Adrenal gland (tissue), 12 donors: ENCODE measurements around the gene MYO5B. TPM values are rescaled to one million over a fixed set of nuclear protein-coding genes. Genes with fewer than 3 reads are reported as not detected.

Source experiments
- DNase-seq, 7 donors: peaks; one replicate each; pipeline ENCODE4 v3.0.0-alpha.2; 2019 to 2020
- H3K27ac ChIP-seq, 5 donors: fragments of 200-600 bp; sonication (generic) in 4 of 5; 1 replicate in 3 of 5; 2 replicates in 2 of 5; pipeline versions ENCODE4 v1.5.1 to v1.8.0; 2016 to 2020; ENCODE audit warnings: mild to moderate bottlenecking in 1 of 5
- H3K27me3 ChIP-seq: fragments of 200-600 bp; 2 replicates; pipeline ENCODE4 v1.8.0; 2021
- H3K36me3 ChIP-seq, 2 donors: fragments of 200-600 bp; replicated peaks in 1 of 2; 1 replicate in 1 of 2; 2 replicates in 1 of 2; pipeline versions ENCODE4 v1.5.1 to v1.8.0; 2018 to 2022
- H3K4me1 ChIP-seq, 2 donors: fragments of 200-600 bp; replicated peaks in 1 of 2; 1 replicate in 1 of 2; 2 replicates in 1 of 2; pipeline versions ENCODE4 v1.5.1 to v1.8.0; 2018 to 2021
- H3K4me3 ChIP-seq, 4 donors: fragments of 200-600 bp; sonication (generic) in 3 of 4; one replicate each; pipeline ENCODE4 v1.5.1; 2016 to 2018
- H3K9me3 ChIP-seq, 3 donors: fragments of 200-600 bp; sonication (generic) in 1 of 3; replicated peaks in 1 of 3; 1 replicate in 2 of 3; 2 replicates in 1 of 3; pipeline versions ENCODE4 v1.5.1 to v1.8.0; 2016 to 2021
- POLR2A ChIP-seq, 2 donors: fragments of 450-650 bp; IDR thresholded peaks; one replicate each; pipeline ENCODE4 v1.6.1; 2017; ENCODE audit warnings: antibody characterized with exemption in 2 of 2, mild to moderate bottlenecking in 2 of 2, moderate library complexity in 1 of 2
- WGBS, 4 donors: extraction: QIAGEN DNeasy Blood & Tissue Kit in 2 of 4; methylation state at CpG; one replicate each; pipeline versions ENCODE4 v1.1.5 to v1.1.7; 2013 to 2017; 5-methylcytosine and 5-hydroxymethylcytosine counted together
- intact Hi-C, 2 donors: fragments of 100-400 bp; cut with DNase I; formaldehyde crosslinking; loops; one replicate each; pipeline versions ENCODE4 v1.14.1 to v1.15.0; 2022 to 2023
- polyA plus RNA-seq, 3 donors: library from polyadenylated mRNA; stranded (reverse); fragments of 200-250 nt in 2 of 3; fragments of 350-450 nt in 1 of 3; fragmentation: Illumina TruSeq in 1 of 3; extraction: RNeasy Lipid Tissue Mini Kit (QIAGEN cat#74804) in 1 of 3; gene quantifications; one replicate each; pipeline ENCODE4 v1.2.3, GENCODE V29; 2013 to 2014
- total RNA-seq, 9 donors: library from RNA; depleted of rRNA in 4 of 9; stranded (reverse); fragments of >200 nt in 4 of 9; fragments of 120-200 nt in 1 of 9; fragmentation: NEBNext Ultra II Directional in 1 of 9; extraction: Animal tissue kit (Norgen Biotek cat#: 25700) in 1 of 9; gene quantifications; one replicate each; pipeline versions ENCODE4 v1.1.0 to v1.2.4, GENCODE V29; 2013 to 2023
- TF ChIP-seq, protein P1 (sequence below), 6 experiments: fragments of 450-650 bp in 4 of 6; fragments of 200-600 bp in 2 of 6; sonication (generic) in 1 of 6; IDR thresholded peaks; 1 replicate in 5 of 6; 2 replicates in 1 of 6; pipeline versions ENCODE4 v1.5.1 to v1.8.0; 2016 to 2021; ENCODE audit warnings: antibody characterized with exemption in 6 of 6, mild to moderate bottlenecking in 2 of 6, moderate library complexity in 1 of 6
- donor health status: healthy with polysubstance abuse.
- donor health status: Bipolar disorder and iron deficiency.
- donor health status: DM: yes; HTN: yes; CAD: no.
- donor health status: DM: no; HTN: no; CAD: no.
- donor health status: DM: no; HTN: no; CAD: no.
- donor health status: DM: yes; HTN: yes; CAD: no.

The MYO5B gene
- total and polyA plus RNA-seq, 12 donors = 0.61 to 9.3 (median 2.9) TPM

DNA sequence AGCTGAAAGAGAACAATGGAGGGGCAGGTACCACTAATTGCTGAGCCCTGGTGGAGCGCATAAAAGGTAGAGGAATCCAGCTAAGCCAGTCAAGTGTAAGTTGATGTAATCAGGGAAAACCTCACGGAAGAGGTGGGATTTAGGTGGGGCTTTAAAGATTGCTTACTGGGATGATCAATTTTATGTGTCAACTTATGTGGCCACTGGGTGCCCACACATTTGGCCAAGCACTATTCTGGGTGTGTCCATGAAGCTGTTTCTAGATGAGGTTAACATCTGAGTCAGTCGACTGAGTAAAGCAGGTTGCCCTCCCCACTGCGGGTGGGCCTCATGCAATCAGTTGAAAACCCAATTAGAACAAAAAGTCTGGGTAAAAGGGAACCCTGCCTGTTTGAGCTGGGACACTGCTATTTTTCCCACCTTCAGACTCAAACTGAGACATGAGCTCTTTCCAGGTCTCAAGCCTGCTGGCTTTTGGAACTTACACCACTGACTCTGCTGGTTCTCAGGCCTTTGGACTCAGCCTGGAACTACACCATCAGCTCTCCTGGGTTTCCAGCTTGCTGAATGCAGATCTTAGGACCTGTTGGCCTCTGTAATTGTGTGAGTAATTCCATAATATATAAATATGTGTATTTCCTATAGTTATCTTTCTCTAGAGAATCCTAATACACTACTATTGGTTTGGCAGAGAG, 67.3 kb downstream of the MYO5B start:
- Histone ChIP-seq H3K9me3 (no peaks in the 10 kb centered on the region), H3K4me3 (no peak overlapping the region), H3K36me3 (no peaks in the 10 kb centered on the region), H3K27ac (no peak overlapping the region), H3K4me1 (no peaks in the 10 kb centered on the region), H3K27me3 (peaks cover 3% of the 10 kb centered on the region)
- TF ChIP-seq, protein P1, sequence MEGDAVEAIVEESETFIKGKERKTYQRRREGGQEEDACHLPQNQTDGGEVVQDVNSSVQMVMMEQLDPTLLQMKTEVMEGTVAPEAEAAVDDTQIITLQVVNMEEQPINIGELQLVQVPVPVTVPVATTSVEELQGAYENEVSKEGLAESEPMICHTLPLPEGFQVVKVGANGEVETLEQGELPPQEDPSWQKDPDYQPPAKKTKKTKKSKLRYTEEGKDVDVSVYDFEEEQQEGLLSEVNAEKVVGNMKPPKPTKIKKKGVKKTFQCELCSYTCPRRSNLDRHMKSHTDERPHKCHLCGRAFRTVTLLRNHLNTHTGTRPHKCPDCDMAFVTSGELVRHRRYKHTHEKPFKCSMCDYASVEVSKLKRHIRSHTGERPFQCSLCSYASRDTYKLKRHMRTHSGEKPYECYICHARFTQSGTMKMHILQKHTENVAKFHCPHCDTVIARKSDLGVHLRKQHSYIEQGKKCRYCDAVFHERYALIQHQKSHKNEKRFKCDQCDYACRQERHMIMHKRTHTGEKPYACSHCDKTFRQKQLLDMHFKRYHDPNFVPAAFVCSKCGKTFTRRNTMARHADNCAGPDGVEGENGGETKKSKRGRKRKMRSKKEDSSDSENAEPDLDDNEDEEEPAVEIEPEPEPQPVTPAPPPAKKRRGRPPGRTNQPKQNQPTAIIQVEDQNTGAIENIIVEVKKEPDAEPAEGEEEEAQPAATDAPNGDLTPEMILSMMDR (IDR thresholded peaks at IDR 0.05) = no peak
- no peak for TF ChIP-seq POLR2A (IDR thresholded peaks at IDR 0.05)
- WGBS, 4 donors = 76 to 91% (median 81%) methylated on average over 4 of the region's 4 CpGs
- intact Hi-C loops = no loop called here
- DNase-seq = no peak

DNA sequence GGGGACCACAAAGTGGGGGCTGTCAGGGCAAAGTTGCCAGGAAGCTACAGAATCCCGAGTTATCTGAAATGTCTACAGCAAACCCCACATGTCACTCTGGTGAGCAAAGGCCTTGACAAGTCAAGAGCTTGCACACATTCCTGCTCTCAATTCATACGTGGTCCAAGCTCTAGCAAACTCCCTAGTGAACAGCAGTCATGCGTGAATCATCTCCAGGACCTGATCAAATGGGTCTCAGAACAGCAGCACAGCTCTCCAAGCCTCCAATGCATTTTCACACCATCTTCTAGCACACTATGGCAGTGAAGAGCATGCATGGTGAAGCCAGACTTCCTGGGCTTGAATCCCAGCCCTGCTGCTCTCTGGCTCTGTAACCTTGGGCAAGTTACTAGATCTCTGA, 68.5 kb downstream of the MYO5B start:
- no peak for TF ChIP-seq POLR2A (IDR thresholded peaks at IDR 0.05)
- TF ChIP-seq, protein P1 (IDR thresholded peaks at IDR 0.05) = no peak
- no peak for DNase-seq
- Histone ChIP-seq H3K4me3 (no peak overlapping the region), H3K4me1 (no peaks in the 10 kb centered on the region), H3K36me3 (no peaks in the 10 kb centered on the region), H3K27me3 (peaks cover 3% of the 10 kb centered on the region), H3K27ac (no peak overlapping the region), H3K9me3 (no peaks in the 10 kb centered on the region)
- intact Hi-C loops = no loop called here
- 40 to 46% (median 42%) methylated on average over 3 of the region's 3 CpGs for WGBS, 4 donors

DNA sequence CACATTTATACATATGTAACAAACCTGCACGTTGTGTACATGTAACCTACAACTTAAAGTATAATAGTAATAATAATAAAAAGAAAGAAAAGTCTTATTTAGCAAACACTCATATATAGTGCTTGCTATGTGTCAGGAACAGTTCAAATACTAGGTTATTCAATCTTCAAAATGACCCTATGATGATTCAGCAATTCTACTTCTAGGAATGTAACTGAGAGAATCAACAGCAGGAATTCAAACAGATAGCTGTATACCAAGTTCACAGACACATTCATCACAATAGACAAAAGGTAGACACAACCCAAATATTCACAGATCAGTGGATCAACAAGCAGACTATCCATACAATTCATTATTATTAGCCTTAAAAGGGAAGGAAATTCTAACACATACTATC, 69.5 kb downstream of the MYO5B start:
- Histone ChIP-seq H3K4me3 (no peak overlapping the region), H3K27ac (no peak overlapping the region), H3K27me3 (peaks cover 3% of the 10 kb centered on the region), H3K4me1 (no peaks in the 10 kb centered on the region), H3K36me3 (no peaks in the 10 kb centered on the region), H3K9me3 (no peaks in the 10 kb centered on the region)
- 83 to 91% (median 85%) methylated on average over 1 of the region's 1 CpG for WGBS, 4 donors
- DNase-seq = no peak
- TF ChIP-seq, protein P1 (IDR thresholded peaks at IDR 0.05) = no peak
- no peak for TF ChIP-seq POLR2A (IDR thresholded peaks at IDR 0.05)
- intact Hi-C loops = no loop called here

DNA sequence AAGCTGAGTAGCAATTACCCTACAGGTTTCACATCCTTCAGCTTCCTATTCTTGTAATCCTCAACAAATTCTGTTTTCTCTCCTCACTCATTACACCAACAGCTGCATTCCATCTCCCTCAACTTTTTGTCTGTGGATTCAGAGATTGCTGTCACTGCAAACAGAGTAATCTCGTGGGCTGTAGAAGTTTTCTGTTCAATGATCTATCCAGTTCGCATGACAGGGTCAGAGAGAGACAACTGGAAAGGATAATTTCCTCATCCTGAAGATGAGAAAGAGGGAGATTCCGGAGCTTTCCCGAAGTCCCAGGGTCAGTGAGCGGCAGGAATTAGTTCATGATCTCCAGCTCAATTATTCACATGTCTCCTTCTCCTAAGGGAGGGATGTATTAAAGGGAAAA, 75.7 kb downstream of the MYO5B start:
- intact Hi-C loops = no loop called here
- no peaks in the 10 kb centered on the region for H3K36me3 ChIP-seq
- H3K27ac ChIP-seq = no peak overlapping the region
- H3K27me3 ChIP-seq = peaks cover 3% of the 10 kb centered on the region
- DNase-seq = no peak
- H3K4me1 ChIP-seq = no peaks in the 10 kb centered on the region
- no peak for TF ChIP-seq POLR2A (IDR thresholded peaks at IDR 0.05)
- no peaks in the 10 kb centered on the region for H3K9me3 ChIP-seq
- H3K4me3 ChIP-seq = no peak overlapping the region
- 32 to 57% (median 34%) methylated on average over 5 of the region's 5 CpGs for WGBS, 4 donors

DNA sequence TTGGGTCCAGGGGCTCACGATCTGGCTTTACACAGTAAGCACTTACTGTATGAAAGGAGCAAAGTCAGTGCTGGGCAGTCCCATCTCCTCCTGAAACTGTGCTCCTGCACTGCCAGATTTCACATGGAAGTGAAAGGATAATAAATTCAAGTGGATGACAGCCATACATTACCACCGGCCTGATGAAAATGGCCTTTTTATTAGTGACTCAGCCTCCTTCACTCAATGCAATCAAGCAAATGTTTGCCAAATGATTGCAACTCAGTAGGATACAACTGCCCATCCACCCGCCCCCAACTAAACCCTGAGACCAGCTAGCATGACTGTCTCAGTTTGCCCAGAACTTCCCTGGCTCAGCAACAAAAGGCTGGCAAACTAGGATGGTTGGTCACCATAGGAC, 77.1 kb downstream of the MYO5B start:
- Histone ChIP-seq H3K27me3 (no peaks in the 10 kb centered on the region), H3K36me3 (no peaks in the 10 kb centered on the region), H3K27ac (no peak overlapping the region), H3K4me1 (no peaks in the 10 kb centered on the region), H3K4me3 (no peak overlapping the region), H3K9me3 (no peaks in the 10 kb centered on the region)
- no peak for DNase-seq
- 51 to 72% (median 67%) methylated on average over 3 of the region's 3 CpGs for WGBS, 4 donors
- intact Hi-C loops = no loop called here
- TF ChIP-seq POLR2A (IDR thresholded peaks at IDR 0.05) = no peak
- TF ChIP-seq, protein P1 (IDR thresholded peaks at IDR 0.05) = no peak
